Measurements from ENCODE around the gene TDRD9.

DNA sequence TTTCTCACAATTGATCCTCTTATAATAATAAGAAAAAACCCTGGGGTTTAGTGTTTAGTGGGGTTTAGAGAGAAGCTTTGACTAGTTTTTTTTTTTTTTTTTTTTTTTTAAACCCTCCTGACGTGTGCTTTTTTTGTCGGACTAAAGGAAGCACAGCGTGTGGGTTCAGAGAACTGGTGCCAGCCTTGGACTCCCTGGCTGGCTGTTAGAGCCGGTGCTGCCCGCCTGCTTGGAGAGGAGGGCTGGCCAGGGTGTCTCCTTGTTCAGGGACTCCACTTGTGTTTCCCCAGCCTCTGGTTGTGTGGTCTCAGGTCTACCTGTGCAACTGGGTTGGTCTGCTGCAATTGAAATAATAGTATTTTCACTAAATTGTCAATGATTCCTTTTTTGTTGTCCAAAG lies 103.1 kb downstream of the TDRD9 start:
- TF ChIP-seq CTCF (IDR thresholded peaks at IDR 0.05) (no peak), POLR2A (IDR thresholded peaks at IDR 0.05) (no peak)
